Cardiac fibroblast (primary cell): ENCODE measurements around the gene MT1A.

Experiments
- DNase-seq, 2 donors: peaks; one replicate each; pipeline versions ENCODE4 v3.0.0 to v3.0.0-alpha.2; 2010; ENCODE audit warnings: low read depth in 2 of 2
- H3K4me3 ChIP-seq, 2 donors: replicated peaks in 1 of 2; 1 replicate in 1 of 2; 2 replicates in 1 of 2; pipeline ENCODE4 v1.5.1; 2011; ENCODE audit warnings: low read depth in 2 of 2, low read length in 2 of 2, mild to moderate bottlenecking in 2 of 2, moderate library complexity in 1 of 2
- CTCF ChIP-seq: IDR thresholded peaks from one replicate; pipeline ENCODE4 v1.5.1; 2011; ENCODE audit warnings: low read depth, mild to moderate bottlenecking, low read length, inconsistent platforms

Gene MT1A

GRCh38 chr16:56689171-56689570 is 50.7 kb downstream of the MT1A start:
- TF ChIP-seq CTCF, result no peak
- DNase-seq, result peak in 1 of 2 donors; percentile 6
- no peak overlapping the region for H3K4me3 ChIP-seq
